HG03432 (cell line): Measurements from ENCODE around the gene ADAMTSL3.
"Not testable (repeated sequence)": the region's sequence is repeated elsewhere in the genome, so short reads cannot be mapped to it uniquely, and the experiment has no call there.

Experiments used
- ATAC-seq: cut with Tn5 transposase; IDR thresholded peaks from one replicate; pipeline ENCODE4 v1.9.1; 2021; ENCODE audit warnings: mild to moderate bottlenecking, moderate library complexity; ENCODE audit not compliant: unreplicated experiment

Gene ADAMTSL3

DNA sequence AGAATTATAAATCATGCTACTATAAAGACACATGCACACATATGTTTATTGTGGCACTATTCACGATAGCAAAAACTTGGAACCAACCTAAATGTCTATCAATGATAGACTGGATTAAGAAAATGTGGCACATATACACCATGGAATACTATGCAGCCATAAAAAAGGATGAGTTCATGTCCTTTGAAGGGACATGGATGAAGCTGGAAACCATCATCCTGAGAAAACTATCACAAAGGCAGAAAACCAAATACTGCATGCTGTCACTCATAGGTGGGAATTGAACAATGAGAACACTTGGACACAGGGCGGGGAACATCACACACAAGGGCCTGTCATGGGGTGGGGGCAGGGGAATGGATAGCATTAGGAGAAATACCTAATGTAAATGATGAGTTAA lies 424.1 kb downstream of the ADAMTSL3 start:
- not testable (repeated sequence) for ATAC-seq

DNA sequence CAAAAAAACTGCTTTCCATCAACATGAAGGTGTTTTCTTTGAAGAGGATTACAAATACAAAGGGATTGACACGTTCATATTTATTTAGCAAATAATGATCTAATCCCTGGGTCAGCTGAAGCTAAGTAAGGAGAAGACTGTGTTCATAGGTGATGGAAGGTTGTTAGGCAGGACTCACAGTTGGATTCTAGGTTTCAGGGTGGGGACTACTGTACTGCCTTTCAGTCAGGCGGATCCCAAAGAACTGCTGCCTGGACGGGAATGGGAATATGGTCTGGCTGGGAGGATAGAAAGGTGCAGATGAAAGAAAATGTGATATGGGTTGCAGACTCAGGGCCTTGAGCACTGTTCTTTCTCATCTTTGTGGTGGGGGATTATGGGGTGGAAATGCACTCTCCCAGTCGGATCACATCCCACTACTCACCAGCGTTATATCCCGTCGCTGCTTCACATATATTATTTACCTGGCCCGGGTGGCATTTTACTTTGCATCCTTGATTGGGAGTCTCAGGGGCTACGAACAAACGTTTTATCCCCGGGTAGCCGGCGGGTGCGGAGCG lies 425.5 kb downstream of the ADAMTSL3 start:
- ATAC-seq, result peak; percentile 5

DNA sequence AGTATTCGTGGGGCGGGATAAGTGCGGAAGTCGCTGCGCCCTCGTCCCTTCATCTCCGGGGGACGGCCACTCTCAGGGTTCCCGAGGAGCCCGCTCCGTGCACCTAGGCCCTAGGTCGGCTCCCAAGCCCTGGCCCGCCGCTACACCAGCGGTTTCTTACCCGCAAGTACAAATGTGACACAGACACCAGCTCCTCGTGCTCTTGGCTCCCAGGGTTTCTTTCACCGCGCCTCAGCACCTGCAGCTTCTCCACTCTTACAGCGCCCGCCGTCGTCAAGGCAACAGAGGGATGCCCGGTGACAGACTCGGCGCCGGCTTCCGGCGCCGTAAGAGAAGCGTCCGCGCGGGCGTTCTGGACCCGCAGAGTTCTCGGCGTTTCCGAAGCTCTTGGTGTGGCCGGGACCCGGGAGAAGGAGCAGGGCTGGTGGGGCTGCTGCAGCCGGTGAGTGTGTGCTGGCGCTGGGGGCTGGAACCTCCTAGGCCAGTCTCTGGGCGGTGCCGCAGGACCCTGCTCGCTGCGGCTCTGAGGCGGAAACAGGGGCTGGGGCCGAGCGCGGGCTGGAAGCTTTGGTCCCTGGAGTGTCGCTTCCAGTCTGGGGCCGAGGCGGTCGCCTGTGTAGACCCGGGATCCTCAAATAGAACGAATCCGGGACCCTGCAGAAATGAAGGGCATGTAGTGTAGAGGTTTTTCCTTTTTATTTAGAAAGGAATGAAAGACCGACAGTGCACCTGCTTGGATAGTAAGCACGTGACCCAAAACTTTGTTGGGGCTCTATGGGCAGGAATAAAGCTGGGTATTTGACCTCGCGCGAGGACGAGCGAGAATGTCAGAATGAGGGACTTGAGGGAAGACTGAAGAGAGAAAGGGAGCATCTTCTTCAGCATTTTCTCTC lies 426.2 kb downstream of the ADAMTSL3 start:
- ATAC-seq, result peak; percentile 93

- ATAC-seq, result peak; percentile 10
Observed at GRCh38 chr15:84080778-84081084, 426.8 kb downstream of the ADAMTSL3 start.

- ATAC-seq, result no peak
Observed at GRCh38 chr15:84081391-84082168, 427.7 kb downstream of the ADAMTSL3 start.

DNA sequence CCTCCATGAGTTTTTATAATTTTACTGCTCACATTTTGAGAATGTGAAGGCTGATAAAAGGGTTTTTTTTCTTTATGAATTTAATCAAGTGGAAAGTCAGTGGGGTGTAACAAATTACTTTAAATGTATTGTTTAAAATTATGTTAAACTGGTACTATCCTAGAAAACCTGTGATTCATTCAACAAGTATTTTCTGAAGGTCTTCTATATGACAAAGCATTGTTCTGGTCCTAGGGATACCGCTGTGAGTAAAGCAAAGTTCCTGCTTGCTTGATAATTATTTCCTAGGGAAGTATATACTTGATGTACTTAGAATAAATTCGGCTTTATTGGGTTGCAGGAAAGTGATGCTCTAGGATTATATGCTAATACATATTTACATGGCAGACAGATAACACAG lies 428.8 kb downstream of the ADAMTSL3 start:
- no peak for ATAC-seq

DNA sequence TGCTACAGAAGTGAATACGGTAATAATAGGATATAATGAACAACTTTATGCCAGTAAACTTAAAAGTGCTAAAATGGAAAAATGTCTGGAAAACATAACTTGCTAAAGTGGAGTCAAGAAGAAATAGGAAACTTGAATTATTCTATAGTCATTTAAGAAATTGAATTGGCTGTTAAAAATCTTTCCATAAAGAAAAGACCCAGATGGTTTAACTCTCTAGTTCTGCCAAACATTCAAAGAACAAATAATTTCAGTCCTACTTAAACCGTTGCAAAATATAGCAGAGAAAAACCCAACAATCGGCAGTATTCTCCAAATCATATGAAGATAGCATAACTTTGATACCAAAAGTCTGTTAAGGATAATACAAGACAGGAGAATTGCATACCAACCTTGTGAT lies 432.1 kb downstream of the ADAMTSL3 start:
- ATAC-seq, result not testable (repeated sequence)
